ENCODE data around the gene SDHA.
"Not testable (repeated sequence)": the region's sequence is repeated elsewhere in the genome, so short reads cannot be mapped to it uniquely, and the experiment has no call there.

SDHA gene

DNA sequence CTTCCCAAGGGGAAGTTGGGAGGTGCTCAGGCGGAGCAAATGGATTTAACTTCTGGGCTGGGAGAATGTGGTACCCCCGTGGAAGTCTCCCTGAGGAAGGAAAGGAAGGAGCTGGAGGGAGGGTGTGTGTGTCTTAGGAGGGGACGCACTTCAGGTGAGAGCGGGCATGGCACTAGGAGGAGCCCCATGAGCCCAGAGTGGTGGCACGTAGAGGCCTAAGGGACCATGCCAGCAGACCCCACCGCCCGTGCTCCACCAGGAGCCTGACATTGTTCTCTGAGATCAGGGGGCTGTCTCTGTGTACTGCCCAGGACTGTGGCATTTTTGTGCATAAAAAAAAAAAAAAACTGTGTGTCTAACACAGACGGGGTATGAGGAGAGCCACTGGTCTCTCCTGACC is 84.8 kb downstream of the SDHA start:
- DNase-seq (ENCODE audit: insufficient read length, low spot score) (no peak), FAIRE-seq (no peak)
- no peak for TF ChIP-seq POLR2A (IDR thresholded peaks at IDR 0.05; ENCODE audit: low read depth, low read length)

DNA sequence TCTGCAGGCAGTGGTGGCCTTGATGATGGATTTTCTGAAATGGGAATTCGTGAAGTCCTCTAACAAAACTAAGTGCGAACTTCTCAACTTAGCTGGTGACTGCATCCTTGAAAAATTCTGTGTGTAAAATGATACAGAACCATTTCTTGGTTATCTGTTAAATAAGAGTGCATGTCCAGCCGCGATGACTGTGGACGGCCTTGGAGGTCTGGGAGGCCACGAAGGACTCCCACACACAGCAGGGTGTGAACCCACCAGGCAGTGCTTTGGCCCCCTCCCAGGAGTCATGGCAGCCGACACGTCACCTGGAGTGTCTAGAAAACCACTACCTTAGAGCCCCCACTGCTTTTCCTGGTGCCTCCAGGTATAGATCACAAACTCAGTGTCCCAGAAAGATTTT is 85.6 kb downstream of the SDHA start:
- not testable (repeated sequence) for DNase-seq (ENCODE audit: insufficient read length, low spot score); FAIRE-seq

DNA sequence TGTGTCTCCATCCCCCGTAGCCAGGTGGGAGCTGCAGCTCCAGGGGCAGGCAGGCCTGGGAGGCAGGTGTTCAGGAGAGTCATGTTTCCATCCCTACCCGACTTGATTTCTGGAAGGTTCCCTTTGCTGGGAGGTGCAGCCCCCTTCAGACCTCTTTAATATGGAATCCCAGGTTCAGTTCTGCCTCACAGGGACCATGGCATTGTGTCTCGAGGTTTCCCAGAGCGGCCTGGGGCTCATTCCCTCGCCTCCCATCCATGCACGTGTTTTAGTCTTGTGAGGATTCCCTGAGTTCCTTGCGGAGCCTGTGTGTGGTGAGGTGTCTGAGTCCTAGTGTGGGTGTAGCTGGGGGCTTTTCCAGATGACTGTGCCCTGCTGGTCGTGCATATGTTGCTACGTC is 86.9 kb downstream of the SDHA start:
- DNase-seq (ENCODE audit: insufficient read length, low spot score) (no peak), FAIRE-seq (no peak)
- TF ChIP-seq POLR2A (IDR thresholded peaks at IDR 0.05; ENCODE audit: low read depth, low read length) = no peak

DNA sequence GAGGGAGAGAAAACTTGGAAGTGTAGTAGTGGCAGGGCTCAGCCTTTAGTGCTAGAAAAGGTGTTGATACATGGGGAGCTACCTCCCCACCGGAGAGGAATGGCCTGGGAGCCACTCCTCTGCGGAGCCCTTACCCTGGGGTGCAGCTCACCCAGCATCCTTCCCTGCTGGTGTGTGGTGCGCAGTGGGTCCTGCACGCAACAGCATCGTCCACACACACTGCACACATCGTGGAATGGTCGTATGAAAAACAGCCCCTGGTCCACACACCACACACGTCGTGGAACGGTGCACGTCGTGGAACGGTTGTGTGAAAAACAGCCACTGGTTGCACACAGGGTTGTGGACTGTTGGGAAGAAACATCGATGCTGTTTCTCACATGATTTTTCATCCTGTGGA is 87.3 kb downstream of the SDHA start:
- no peak for TF ChIP-seq POLR2A (IDR thresholded peaks at IDR 0.05; ENCODE audit: low read depth, low read length)
- no peak for DNase-seq (ENCODE audit: insufficient read length, low spot score)
- no peak for FAIRE-seq

DNA sequence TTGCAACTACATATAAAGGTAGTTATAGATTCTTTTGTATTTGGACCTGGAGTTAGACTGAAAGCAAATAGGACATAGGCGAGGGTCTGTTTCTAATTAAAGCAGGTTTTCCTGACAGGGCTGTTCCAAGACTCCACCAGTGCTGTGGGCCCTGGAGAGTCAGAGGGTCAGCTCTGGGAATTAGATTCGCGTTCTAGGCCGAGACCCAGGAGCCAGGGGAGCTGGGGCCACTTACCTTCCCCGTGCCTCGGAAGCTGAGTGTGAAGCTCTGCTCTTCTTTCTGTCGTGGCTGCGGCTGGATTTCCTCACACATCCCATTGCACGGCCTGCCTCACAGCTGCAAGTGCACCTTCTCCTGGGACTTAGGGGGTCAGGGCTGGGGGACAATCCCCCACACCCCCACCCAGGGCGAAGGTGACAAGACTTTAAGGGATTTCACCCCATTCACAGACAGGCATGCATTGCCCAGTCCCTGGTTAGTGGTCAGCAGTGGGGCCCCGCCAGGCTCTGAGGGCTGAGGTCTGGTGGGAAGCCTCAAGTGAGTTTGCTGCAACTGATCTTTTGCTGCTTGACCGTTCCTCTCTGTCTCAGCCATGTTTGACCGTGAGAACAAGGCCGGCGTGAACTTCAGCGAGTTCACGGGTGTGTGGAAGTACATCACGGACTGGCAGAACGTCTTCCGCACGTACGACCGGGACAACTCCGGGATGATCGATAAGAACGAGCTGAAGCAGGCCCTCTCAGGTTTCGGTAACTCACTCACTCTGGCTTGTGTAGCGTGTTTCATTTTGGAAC is 88.1 kb downstream of the SDHA start:
- DNase-seq (ENCODE audit: insufficient read length, low spot score) = no peak
- TF ChIP-seq POLR2A (IDR thresholded peaks at IDR 0.05; ENCODE audit: low read depth, low read length) = no peak
- no peak for FAIRE-seq

Data from H54 (cell line).